LNCaP clone FGC (cell line): Measurements from ENCODE around the gene IP6K2.

ENCODE experiments used
- DNase-seq: peaks from one replicate; pipeline ENCODE4 v3.0.0-alpha.2; 2011; ENCODE audit warnings: low read depth
- H3K4me3 ChIP-seq: 2 replicates; pipeline ENCODE4 v1.5.1; 2011; ENCODE audit warnings: mild to moderate bottlenecking, low read depth, low read length, control low read depth
- TF ChIP-seq, protein P1 (sequence below): IDR thresholded peaks from 2 replicates; pipeline ENCODE4 v1.5.1; 2012; ENCODE audit warnings: mild to moderate bottlenecking; ENCODE audit not compliant: control insufficient read depth, insufficient read depth; ENCODE audit errors: extremely low read depth

Gene IP6K2

DNA sequence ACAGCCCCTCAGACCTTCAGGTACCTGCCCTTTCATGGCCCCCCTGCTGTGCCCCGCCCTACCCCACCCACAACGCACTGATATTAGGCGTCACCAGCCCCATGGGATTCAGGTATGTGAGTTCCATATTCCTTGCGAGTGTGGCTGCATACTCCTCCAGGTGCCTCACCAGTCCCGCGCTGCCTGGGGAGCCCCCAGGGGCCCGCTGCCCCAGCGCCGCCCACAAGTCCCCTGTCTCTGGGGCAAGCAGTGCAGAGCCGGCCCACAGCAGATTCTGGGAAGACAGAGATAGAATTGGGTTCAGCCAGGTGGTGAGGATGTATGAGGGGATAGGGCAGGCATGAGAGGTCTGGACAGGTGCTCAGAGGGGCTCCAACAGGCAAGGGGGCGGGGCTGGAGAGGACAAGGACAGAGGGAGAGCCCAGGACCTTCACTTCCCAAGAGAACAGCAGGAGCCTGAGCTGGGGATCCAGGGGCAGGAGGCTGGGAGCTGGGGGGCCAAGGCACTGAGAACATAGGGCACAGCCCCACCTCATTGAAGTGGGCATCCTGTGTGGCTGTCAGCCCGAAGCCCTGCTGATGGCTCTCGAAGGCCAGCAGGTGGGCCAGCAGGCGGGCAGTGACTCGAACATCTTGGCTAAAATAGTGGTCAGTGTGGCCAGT is 68.7 kb downstream of the IP6K2 start:
- DNase-seq, result no peak
- TF ChIP-seq, protein P1, sequence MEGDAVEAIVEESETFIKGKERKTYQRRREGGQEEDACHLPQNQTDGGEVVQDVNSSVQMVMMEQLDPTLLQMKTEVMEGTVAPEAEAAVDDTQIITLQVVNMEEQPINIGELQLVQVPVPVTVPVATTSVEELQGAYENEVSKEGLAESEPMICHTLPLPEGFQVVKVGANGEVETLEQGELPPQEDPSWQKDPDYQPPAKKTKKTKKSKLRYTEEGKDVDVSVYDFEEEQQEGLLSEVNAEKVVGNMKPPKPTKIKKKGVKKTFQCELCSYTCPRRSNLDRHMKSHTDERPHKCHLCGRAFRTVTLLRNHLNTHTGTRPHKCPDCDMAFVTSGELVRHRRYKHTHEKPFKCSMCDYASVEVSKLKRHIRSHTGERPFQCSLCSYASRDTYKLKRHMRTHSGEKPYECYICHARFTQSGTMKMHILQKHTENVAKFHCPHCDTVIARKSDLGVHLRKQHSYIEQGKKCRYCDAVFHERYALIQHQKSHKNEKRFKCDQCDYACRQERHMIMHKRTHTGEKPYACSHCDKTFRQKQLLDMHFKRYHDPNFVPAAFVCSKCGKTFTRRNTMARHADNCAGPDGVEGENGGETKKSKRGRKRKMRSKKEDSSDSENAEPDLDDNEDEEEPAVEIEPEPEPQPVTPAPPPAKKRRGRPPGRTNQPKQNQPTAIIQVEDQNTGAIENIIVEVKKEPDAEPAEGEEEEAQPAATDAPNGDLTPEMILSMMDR, result no peak
- H3K4me3 ChIP-seq, result no peak overlapping the region

DNA sequence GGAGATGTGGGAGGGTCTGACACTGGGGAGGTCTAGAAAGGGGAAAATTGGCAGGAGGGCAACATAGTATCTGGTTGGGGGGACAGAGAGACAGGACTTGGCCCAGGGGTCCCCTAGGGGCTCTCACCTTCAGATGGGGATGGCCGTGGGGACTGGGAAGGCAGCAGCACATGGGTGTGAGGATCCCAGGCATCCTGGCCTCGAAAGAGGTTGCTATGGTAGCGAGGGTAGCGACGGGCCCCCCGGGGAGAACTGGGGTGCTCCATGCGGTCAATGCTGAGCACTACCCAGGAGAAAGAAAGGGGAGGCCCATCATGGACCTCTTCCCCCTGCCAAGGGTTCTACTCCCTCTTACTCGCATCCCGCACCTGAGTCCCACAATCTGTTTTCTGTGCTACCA is 69.3 kb downstream of the IP6K2 start:
- TF ChIP-seq, protein P1, result no peak
- DNase-seq, result no peak
- no peak overlapping the region for H3K4me3 ChIP-seq

DNA sequence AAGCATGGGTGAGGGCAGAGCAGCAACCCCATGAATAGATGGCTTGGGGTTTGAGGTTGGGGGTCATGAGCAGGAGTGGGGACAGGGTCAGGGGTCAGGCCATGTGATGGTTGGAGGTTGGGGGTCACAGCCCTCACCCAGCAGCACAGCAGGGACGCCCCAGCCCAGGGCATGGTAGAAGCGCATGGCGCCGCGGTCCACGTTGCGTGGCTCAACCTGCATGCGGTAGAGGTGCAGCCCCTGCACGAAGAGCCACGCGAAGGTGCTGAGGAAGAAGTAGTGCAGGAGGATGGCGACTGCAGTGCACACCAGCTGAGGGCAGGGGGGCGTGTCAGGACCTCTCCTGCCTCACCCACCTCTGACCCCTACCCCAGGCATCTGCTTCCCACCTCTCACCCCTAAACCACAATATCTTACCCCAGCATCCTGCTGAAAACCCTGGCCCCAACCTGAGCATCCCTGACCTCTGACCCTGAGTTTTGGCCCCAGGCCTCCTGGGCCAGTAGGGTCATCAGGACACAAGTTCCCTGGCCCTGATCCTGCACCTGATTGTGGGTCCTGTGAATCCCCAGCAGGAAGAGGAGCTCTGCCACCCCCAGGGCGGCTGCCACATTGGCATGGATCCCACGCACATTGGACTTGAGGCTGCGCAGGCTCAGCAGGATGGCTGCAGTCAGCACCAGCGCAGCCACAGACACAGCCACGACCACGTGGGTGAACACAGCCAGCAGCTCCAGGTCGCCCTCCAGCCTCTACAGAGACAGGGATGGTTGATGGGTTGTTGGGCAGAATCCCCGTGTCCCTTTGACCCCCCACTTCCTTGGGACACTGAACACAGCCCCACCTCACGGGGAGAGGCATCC is 71.9 kb downstream of the IP6K2 start:
- no peak overlapping the region for H3K4me3 ChIP-seq
- no peak for DNase-seq
- TF ChIP-seq, protein P1, result no peak

DNA sequence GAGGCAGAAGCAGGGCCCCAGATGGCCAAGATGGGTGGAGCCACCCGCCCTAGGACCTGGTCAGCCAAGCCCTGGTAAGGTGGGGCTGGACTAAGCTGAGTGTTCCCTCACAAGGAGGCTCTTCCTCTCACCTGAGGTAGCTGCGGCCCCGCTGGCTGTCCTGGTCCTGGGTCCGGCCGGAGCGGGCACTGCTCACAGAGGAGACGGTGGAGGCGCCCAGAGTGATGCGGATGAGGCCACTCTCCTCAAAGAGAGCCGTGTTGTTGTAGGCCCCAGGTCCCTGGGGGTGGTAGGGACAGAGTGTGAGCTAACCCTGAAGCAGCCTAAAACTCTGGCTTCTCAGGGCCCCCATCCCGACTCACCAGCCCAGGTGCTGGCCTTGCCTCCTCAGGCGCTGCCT is 74.4 kb downstream of the IP6K2 start:
- TF ChIP-seq, protein P1, result no peak
- no peak for DNase-seq
- H3K4me3 ChIP-seq, result no peak overlapping the region

DNA sequence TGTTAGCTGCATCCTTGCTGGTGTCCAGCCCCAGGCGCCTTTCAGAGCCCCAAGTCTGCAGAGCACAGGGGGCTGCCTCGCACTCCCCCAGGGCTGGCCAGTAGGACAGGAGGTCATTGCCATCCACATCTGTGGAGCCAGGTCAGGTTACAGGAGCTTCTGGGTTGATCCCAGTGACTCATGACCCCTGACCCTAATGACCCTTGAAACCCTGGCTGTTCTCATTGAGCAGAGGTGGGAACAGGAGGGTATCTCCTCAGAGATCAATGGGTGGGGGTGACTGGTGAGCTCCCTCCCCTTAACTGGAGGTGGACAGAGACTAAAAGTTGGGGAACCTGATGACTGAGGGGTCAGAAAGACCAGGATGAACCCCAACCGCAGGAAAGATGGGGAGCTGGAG is 75.6 kb downstream of the IP6K2 start:
- DNase-seq, result no peak
- no peak overlapping the region for H3K4me3 ChIP-seq
- TF ChIP-seq, protein P1, result no peak

DNA sequence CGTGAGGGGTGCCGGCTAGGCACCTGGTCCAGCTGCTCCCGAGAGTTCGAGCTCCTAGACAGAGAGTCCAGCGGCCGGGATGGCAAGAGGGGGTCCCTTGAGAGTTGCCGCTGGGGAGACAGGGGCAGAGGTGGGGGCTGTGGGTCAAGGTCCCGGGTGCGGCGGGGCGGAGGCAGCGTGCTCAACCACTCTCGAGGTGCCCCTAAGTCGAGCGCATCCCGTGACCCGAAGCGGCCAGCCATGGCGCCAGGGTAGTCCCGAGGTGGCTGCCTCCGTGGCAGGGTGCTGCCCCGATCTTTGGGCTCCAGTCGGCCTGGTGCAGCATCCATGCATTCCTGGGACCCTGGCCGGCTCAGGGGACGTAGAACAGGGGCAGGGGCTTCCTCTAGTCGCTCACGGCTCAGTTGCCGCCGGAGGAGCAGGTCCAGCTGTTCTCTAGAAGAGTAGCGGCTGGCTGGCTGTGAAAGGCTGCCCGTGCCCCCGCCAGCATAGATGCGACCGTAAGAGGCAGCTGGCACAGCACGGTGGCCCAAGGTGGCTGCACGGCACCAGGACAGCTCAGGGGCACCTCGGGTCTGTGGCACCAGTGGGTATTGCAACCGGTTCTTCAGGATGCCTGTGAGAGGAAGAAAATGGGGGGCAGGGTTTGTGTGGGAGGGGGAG is 76.9 kb downstream of the IP6K2 start:
- DNase-seq, result no peak
- TF ChIP-seq, protein P1, result no peak
- H3K4me3 ChIP-seq, result no peak overlapping the region
